ENCODE measurements around the gene CACNG8. TPM values are rescaled to one million over a fixed set of nuclear protein-coding genes. Genes with fewer than 3 reads are reported as not detected.
"Not testable (repeated sequence)": the region's sequence is repeated elsewhere in the genome, so short reads cannot be mapped to it uniquely, and the experiment has no call there.

The CACNG8 gene
- total RNA-seq, 1 donor from 2014 or later: 0.32 TPM

DNA sequence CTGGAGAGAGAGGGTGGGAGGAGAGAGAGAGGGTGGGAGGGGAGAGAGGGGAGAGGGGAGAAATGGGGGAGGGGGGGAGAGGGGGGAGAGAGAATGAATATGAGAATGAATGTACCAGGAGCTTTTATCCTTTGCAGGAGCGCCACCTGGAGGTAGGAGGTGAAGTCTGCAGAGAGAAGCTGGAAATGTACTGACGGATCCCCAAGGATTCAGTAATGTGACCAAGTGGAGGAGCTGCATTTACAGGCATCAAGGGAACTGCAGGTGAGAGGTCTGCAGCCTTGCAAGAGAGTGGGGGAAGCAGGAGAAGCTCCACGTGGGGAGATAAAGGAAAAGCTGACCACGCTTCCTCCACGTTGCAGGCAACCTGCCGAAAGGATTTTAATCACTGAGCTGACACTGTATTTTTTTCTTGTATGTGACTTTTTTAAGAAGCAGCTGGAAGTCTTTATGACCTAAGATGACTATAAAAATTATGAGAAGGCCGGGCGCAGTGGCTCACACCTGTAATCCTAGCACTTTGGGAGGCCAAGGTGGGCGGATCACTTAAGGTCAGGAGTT lies 67.3 kb downstream of the CACNG8 start:
- H3K36me3 ChIP-seq: no peaks in the 10 kb centered on the region
- no peak overlapping the region for H3K27ac ChIP-seq
- TF ChIP-seq, protein P1, sequence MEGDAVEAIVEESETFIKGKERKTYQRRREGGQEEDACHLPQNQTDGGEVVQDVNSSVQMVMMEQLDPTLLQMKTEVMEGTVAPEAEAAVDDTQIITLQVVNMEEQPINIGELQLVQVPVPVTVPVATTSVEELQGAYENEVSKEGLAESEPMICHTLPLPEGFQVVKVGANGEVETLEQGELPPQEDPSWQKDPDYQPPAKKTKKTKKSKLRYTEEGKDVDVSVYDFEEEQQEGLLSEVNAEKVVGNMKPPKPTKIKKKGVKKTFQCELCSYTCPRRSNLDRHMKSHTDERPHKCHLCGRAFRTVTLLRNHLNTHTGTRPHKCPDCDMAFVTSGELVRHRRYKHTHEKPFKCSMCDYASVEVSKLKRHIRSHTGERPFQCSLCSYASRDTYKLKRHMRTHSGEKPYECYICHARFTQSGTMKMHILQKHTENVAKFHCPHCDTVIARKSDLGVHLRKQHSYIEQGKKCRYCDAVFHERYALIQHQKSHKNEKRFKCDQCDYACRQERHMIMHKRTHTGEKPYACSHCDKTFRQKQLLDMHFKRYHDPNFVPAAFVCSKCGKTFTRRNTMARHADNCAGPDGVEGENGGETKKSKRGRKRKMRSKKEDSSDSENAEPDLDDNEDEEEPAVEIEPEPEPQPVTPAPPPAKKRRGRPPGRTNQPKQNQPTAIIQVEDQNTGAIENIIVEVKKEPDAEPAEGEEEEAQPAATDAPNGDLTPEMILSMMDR (IDR thresholded peaks at IDR 0.05): peak in 2 of 3 experiments; percentile 19 to 44
- peak in 1 of 2 donors; percentile 70 for DNase-seq (ENCODE audit: low spot score in 2 of 2)
- intact Hi-C loops (cut with DNase I): loop anchor here (5.0 to 10.0 kb wide), 2 partner anchors 238 to 835 kb away; partner anchors contain the start of gene ZNF665
- no peak overlapping the region for H3K4me3 ChIP-seq
- no peaks in the 10 kb centered on the region for H3K4me1 ChIP-seq
- no peaks in the 10 kb centered on the region for H3K9me3 ChIP-seq
- H3K27me3 ChIP-seq: no peaks in the 10 kb centered on the region

DNA sequence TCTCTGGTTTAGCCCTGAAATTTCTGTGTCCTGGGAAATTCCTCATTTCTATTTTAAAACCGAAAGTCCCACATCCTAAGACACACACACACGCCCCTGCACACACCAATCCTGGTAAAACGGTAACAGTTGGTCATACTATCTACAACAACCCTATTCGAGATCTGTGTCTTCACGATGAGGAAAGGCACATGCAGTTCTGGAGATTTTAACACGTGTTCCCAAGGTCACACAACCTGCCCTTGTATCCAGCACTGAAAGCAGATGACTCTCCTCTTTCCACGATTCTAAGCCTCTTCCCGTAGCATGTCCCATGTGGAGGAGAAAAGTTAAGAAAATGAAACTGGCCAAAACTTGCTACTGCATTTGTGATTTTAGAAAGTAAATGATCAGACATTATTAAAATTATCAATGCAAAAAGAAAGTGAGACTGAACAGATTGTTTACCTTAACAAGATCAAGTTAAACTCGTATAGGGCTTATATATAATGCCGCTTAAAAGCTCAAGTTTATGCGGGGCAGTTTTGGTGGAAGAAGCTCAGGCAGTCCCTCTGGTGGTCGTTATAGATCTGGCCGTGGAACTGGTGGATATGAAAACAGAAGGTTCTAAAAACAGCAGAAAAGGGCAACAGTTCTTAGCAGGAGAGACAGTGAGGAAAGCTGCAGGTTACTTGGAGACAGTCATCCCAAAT lies 68.3 kb downstream of the CACNG8 start:
- no peak overlapping the region for H3K4me3 ChIP-seq
- H3K36me3 ChIP-seq: no peaks in the 10 kb centered on the region
- intact Hi-C loops (cut with DNase I): no loop called here
- H3K4me1 ChIP-seq: no peaks in the 10 kb centered on the region
- no peaks in the 10 kb centered on the region for H3K9me3 ChIP-seq
- no peaks in the 10 kb centered on the region for H3K27me3 ChIP-seq
- DNase-seq (ENCODE audit: low spot score in 2 of 2): no peak
- no peak overlapping the region for H3K27ac ChIP-seq
- TF ChIP-seq, protein P1 (IDR thresholded peaks at IDR 0.05): no peak

DNA sequence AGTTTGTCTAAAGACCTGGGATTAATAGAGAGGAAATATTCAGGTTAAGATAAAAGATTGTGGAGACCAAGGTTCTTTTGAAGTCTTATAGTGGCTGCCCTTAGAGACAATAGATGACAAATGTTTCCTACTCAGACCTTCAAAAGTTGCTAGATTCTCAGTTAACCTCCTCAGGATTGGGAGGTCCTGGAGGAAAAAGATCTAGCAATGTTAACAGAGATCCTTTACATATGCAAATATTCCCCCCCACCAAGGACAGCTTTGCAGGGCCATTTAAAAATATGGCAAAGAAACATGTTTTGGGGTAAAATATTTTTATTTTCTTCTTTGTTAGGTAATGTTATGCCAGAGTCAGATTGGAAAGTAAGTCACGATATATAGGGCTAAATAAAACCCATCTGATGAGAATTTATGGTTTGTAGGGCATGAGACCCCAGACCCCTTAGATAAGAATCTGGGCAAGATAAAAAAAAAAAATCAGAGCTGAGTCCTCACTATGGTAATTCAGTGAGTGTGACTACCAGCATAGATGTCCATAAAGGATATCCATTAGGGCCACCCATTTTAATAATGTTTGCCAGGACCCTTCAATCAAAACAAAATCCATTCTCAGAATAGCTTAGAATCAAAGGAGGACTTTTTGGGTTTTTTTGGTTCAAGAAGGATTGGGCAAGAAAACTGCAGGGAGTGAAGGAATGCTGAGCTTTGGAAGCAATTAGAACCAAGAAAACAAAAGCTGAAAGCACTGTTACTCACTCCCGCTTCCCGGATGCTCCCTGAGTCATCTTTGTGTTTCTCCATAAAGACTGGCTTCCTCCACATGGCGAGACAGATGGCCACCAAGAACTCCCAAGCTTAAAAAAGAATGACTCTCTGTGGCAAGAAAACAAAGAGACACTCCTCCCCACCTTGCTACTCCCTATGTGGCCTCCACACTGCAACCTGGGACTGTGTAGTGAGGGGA lies 72.8 kb downstream of the CACNG8 start:
- no peak overlapping the region for H3K4me3 ChIP-seq
- no peaks in the 10 kb centered on the region for H3K4me1 ChIP-seq
- H3K27me3 ChIP-seq: no peaks in the 10 kb centered on the region
- H3K9me3 ChIP-seq: no peaks in the 10 kb centered on the region
- no peaks in the 10 kb centered on the region for H3K36me3 ChIP-seq
- intact Hi-C loops (cut with DNase I): no loop called here
- TF ChIP-seq, protein P1 (IDR thresholded peaks at IDR 0.05): no peak
- no peak for DNase-seq (ENCODE audit: low spot score in 2 of 2)
- H3K27ac ChIP-seq: no peak overlapping the region

DNA sequence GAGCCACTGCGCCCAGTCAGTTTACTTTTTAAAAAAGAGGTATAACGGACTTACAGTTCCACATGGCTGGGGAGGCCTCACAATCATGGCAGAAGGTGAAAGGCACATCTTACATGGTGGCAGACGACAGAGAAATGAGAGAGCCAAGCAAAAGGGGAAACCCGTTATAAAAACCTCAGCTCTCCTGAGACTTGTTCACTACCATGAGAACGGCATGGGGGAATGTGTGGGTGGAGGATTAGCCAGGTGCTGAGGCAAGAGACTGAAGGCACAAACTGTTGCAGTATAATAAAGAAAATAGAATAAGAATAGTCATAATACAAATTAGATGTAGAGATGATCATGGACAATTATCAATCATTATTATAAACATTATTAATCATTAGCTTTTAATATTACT lies 73.8 kb downstream of the CACNG8 start:
- H3K4me1 ChIP-seq; intact Hi-C loops (cut with DNase I); H3K27ac ChIP-seq; DNase-seq (ENCODE audit: low spot score in 2 of 2); H3K9me3 ChIP-seq; H3K27me3 ChIP-seq; H3K4me3 ChIP-seq; H3K36me3 ChIP-seq: not testable (repeated sequence)

Other genes with a start within 250 kb of the CACNG8 start
- not detected for gene NLRP12, start 138.6 kb upstream of the CACNG8 start, total RNA-seq
- 422 TPM for gene MYADM, start 95.1 kb upstream of the CACNG8 start, total RNA-seq
- not detected for gene PRKCG, start 80.7 kb upstream of the CACNG8 start, total RNA-seq
- gene CACNG7, start 53.7 kb upstream of the CACNG8 start, total RNA-seq: not detected
- not detected for gene CACNG6, start 28.7 kb downstream of the CACNG8 start, total RNA-seq
- gene VSTM1, start 101.0 kb downstream of the CACNG8 start, total RNA-seq: not detected
- not detected for gene TARM1, start 118.4 kb downstream of the CACNG8 start, total RNA-seq
- gene OSCAR, start 137.9 kb downstream of the CACNG8 start, total RNA-seq: 13.6 TPM
- 12.5 TPM for gene NDUFA3, start 139.9 kb downstream of the CACNG8 start, total RNA-seq
- gene TFPT, start 152.7 kb downstream of the CACNG8 start, total RNA-seq: 10.6 TPM
- 84.1 TPM for gene PRPF31, start 152.8 kb downstream of the CACNG8 start, total RNA-seq
- gene CNOT3, start 174.8 kb downstream of the CACNG8 start, total RNA-seq: 69.1 TPM
- gene LENG1, start 196.8 kb downstream of the CACNG8 start, total RNA-seq: 2.7 TPM
- 7.1 TPM for gene TMC4, start 210.2 kb downstream of the CACNG8 start, total RNA-seq
- gene MBOAT7, start 226.6 kb downstream of the CACNG8 start, total RNA-seq: 56.1 TPM
- 54.9 TPM for gene TSEN34, start 228.4 kb downstream of the CACNG8 start, total RNA-seq
- gene RPS9, start 237.9 kb downstream of the CACNG8 start, total RNA-seq: 2,061 TPM